A673 (cell line): ENCODE results near the gene VTI1A.

Experiments
- EZH2 ChIP-seq: fragments of 200-600 bp; sonication (generic); IDR thresholded peaks from 2 replicates; pipeline ENCODE4 v1.6.1; 2017; ENCODE audit warnings: borderline replicate concordance, low read depth, mild to moderate bottlenecking, mixed read lengths, antibody characterized with exemption, low read length; ENCODE audit not compliant: poor library complexity, severe bottlenecking
- TF ChIP-seq, protein P1 (sequence below): fragments of 300-800, 200-600 bp; sonication (generic); conservative IDR thresholded peaks from 2 replicates; pipeline ENCODE4 v1.5.1; 2017; ENCODE audit warnings: low read depth, mild to moderate bottlenecking, antibody characterized with exemption, low read length, moderate library complexity, mixed read lengths

DNA sequence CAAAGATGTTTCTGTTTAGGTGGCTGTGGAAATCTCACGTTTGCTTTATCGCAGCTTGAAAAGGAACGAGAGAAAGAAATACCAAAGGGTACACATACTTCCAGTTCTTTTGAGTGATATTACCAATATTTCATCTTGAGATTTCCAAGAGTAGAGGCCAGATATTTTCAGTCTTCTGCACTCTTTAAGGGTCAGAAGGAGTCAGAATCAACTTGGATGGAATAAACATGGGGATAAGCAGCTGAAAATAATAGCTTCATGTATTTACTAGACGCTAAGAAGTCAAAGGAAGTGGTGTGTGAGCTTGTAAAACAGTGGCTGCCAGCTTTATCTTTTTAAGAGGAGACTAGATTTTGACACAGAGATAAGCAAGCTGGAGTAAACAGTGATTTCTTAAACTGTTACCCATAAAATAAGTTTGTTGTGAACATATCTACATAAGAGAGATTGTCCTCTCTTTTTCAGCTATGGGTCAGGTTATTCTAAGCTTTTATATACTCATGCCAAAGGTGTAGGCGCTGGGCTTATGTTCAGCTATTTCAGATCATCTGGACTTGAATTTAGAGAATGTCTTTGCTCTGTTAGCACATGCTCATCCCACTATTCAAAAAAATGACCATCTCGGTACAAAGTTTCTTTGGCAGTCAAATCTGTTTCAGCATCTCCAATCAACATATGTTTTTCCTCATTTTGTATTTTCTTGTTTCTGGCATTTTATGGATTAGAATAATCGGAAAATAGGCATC lies 332.2 kb downstream of the VTI1A start:
- TF ChIP-seq EZH2, result no peak
- TF ChIP-seq, protein P1, sequence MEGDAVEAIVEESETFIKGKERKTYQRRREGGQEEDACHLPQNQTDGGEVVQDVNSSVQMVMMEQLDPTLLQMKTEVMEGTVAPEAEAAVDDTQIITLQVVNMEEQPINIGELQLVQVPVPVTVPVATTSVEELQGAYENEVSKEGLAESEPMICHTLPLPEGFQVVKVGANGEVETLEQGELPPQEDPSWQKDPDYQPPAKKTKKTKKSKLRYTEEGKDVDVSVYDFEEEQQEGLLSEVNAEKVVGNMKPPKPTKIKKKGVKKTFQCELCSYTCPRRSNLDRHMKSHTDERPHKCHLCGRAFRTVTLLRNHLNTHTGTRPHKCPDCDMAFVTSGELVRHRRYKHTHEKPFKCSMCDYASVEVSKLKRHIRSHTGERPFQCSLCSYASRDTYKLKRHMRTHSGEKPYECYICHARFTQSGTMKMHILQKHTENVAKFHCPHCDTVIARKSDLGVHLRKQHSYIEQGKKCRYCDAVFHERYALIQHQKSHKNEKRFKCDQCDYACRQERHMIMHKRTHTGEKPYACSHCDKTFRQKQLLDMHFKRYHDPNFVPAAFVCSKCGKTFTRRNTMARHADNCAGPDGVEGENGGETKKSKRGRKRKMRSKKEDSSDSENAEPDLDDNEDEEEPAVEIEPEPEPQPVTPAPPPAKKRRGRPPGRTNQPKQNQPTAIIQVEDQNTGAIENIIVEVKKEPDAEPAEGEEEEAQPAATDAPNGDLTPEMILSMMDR, result no peak
